Endothelial cell of umbilical vein (primary cell): ENCODE data around the gene RAB43. TPM values are rescaled to one million over a fixed set of nuclear protein-coding genes. Genes with fewer than 3 reads are reported as not detected.

Experiments
- BruUV-seq: library from RNA; stranded (reverse); fragments of 400-500 nt; replicated peaks from 2 replicates; lab custom pipeline; 2021; lab: Mats Ljungman, UMichigan
- CTCF ChIA-PET: fragments of 300-600, 350-600 bp; sonication (Branson Sonifier 250); formaldehyde crosslinking; loops from one replicate; lab custom pipeline; 2021; ENCODE audit warnings: antibody characterized with exemption, inconsistent platforms; lab: Charles Lee
- POLR2A ChIA-PET: fragments of 300-600, 350-600 bp; sonication (Branson Sonifier 250); formaldehyde crosslinking; loops from one replicate; lab custom pipeline; 2021; ENCODE audit warnings: antibody characterized with exemption, inconsistent platforms; lab: Charles Lee
- DNase-seq: peaks from one replicate; pipeline ENCODE4 v3.0.0-alpha.2; 2011; ENCODE audit warnings: low read depth, low spot score
- FAIRE-seq: peaks from 2 replicates; lab custom pipeline; 2011; peaks lifted over from hg19 to GRCh38; lab: Jason Lieb, UNC
- H2AFZ ChIP-seq: 2 replicates; pipeline ENCODE4 v1.6.0; 2012; ENCODE audit warnings: low read depth, low read length, control low read depth, inconsistent platforms
- H3K27ac ChIP-seq: 2 replicates; pipeline ENCODE4 v1.5.1; 2011; ENCODE audit warnings: low read depth, mild to moderate bottlenecking, control low read depth, low read length, moderate library complexity; ENCODE audit not compliant: insufficient read depth
- H3K27me3 ChIP-seq, 2 experiments: 2 replicates each; pipeline versions ENCODE4 v1.6.0 to v1.6.1; 2011; ENCODE audit warnings: low read length in 2 of 2, mixed read lengths in 1 of 2; ENCODE audit not compliant: control insufficient read depth in 2 of 2, insufficient read depth in 2 of 2
- H3K36me3 ChIP-seq, 2 experiments: 2 replicates in 1 of 2; 3 replicates in 1 of 2; pipeline ENCODE4 v1.5.1; 2011; ENCODE audit warnings: low read length in 2 of 2, mild to moderate bottlenecking in 1 of 2, moderate library complexity in 1 of 2; ENCODE audit not compliant: control insufficient read depth in 2 of 2, insufficient read depth in 2 of 2; ENCODE audit errors: extremely low read depth in 1 of 2
- H3K4me1 ChIP-seq: 3 replicates; pipeline ENCODE4 v1.5.1; 2011; ENCODE audit warnings: mild to moderate bottlenecking, low read length; ENCODE audit not compliant: control insufficient read depth, insufficient read depth; ENCODE audit errors: extremely low read depth
- H3K4me2 ChIP-seq: 2 replicates; pipeline ENCODE4 v1.6.1; 2011; ENCODE audit warnings: low read length, control low read depth, mixed read lengths; ENCODE audit not compliant: insufficient read depth
- H3K4me3 ChIP-seq, 3 experiments: fragments of 200-600 bp in 1 of 3; sonication (generic), shearing (Covaris generic) in 1 of 3; replicated peaks in 1 of 3; 2 replicates each; pipeline ENCODE4 v1.5.1; 2011 to 2016; ENCODE audit warnings: control low read depth in 3 of 3, low read length in 3 of 3, mild to moderate bottlenecking in 2 of 3, inconsistent platforms in 1 of 3, low read depth in 1 of 3, moderate library complexity in 1 of 3; ENCODE audit not compliant: insufficient read depth in 1 of 3
- H3K79me2 ChIP-seq: 2 replicates; pipeline ENCODE4 v1.6.0; 2012; ENCODE audit warnings: low read length, inconsistent platforms; ENCODE audit not compliant: control insufficient read depth, insufficient read depth
- H3K9ac ChIP-seq: replicated peaks from 2 replicates; pipeline ENCODE3; 2011; ENCODE audit warnings: low read length, control low read depth; ENCODE audit not compliant: insufficient read depth; ENCODE audit errors: extremely low read depth
- H3K9me1 ChIP-seq: replicated peaks from 3 replicates; pipeline ENCODE4 v1.6.0; 2011; ENCODE audit warnings: mild to moderate bottlenecking, low read length; ENCODE audit not compliant: control insufficient read depth, insufficient read depth; ENCODE audit errors: extremely low read depth
- H3K9me3 ChIP-seq: replicated peaks from 2 replicates; pipeline ENCODE4 v1.5.1; 2012; ENCODE audit warnings: low read length, inconsistent platforms; ENCODE audit not compliant: control insufficient read depth, insufficient read depth
- H4K20me1 ChIP-seq: replicated peaks from 2 replicates; pipeline ENCODE3; 2011; ENCODE audit warnings: mild to moderate bottlenecking, low read length; ENCODE audit not compliant: control insufficient read depth, insufficient read depth; ENCODE audit errors: extremely low read depth
- FOS ChIP-seq: IDR thresholded peaks from 2 replicates; pipeline ENCODE4 v1.6.1; 2011; ENCODE audit warnings: mild to moderate bottlenecking, low read length, moderate library complexity, borderline replicate concordance; ENCODE audit not compliant: insufficient read depth
- GATA2 ChIP-seq: IDR thresholded peaks from 2 replicates; pipeline ENCODE4 v1.7.0; 2011; ENCODE audit warnings: low read depth, mild to moderate bottlenecking, moderate library complexity, mixed read lengths, low read length; ENCODE audit not compliant: insufficient read length, insufficient read depth
- JUN ChIP-seq: IDR thresholded peaks from 2 replicates; pipeline ENCODE4 v1.6.1; 2011; ENCODE audit warnings: borderline replicate concordance, low read depth; ENCODE audit not compliant: insufficient read length, insufficient read depth
- MAX ChIP-seq: IDR thresholded peaks from 2 replicates; pipeline ENCODE4 v1.6.1; 2011; ENCODE audit not compliant: insufficient read depth, insufficient read length
- MYC ChIP-seq: IDR thresholded peaks from one replicate; pipeline ENCODE4 v1.6.1; 2011; ENCODE audit warnings: mild to moderate bottlenecking, low read depth, low read length
- dilution Hi-C: fragments of 300-500 bp; cut with MboI; formaldehyde crosslinking; loops from one replicate; pipeline ENCODE4 v1.15.0; 2019; ENCODE audit warnings: low sequenced_read_pairs; ENCODE audit not compliant: extremely low pct_ligation_motif_present
- intact Hi-C: fragments of 100-400 bp; cut with micrococcal nuclease; formaldehyde crosslinking; loops from one replicate; pipeline ENCODE4 v1.10.0; 2022
- polyA plus RNA-seq, 4 experiments: library from polyadenylated mRNA; depleted of rRNA in 3 of 4; stranded (reverse) in 3 of 4; unstranded in 1 of 4; fragments of >200 nt; gene quantifications; 2 replicates each; pipeline versions ENCODE4 v1.2.1 to v1.2.3, GENCODE V29; 2011 to 2012; ENCODE audit warnings: missing spikeins in 1 of 4
- total RNA-seq: library from RNA; stranded (reverse); gene quantifications from 2 replicates; pipeline ENCODE4 v1.2.3, GENCODE V29; 2021

RAB43 gene
- total and polyA plus RNA-seq, 2 donors (not counting 3 experiments of a cell fraction or from before 2014, with no cell fraction given), result 18.5 to 31.5 TPM

GRCh38 chr3:129106866-129107565, 14.6 kb downstream of the RAB43 start:
- BruUV-seq, result no TSS peak
- CTCF ChIA-PET, result interaction anchor here (2.1 to 2.7 kb wide), 2 partner anchors 54 to 136 kb away, joined by 8 to 10 read pairs; no protein-coding TSS in a partner anchor
- intact Hi-C loops (no loop called here), dilution Hi-C loops (loop anchor here (25.0 kb wide), 1 partner anchor 195 kb away; no protein-coding TSS in a partner anchor)
- no peak overlapping the region for H3K4me3 ChIP-seq
- DNase-seq (no peak), FAIRE-seq (no peak)
- H3K9me1 ChIP-seq, result no peaks in the 10 kb centered on the region
- H3K36me3 ChIP-seq, result peaks cover 0 to 14% of the 10 kb centered on the region in 2 experiments
- H3K79me2 ChIP-seq, result peaks cover 3% of the 10 kb centered on the region
- POLR2A ChIA-PET, result no interaction called here
- H3K9me3 ChIP-seq, result no peaks in the 10 kb centered on the region
- H2AFZ ChIP-seq, result no peak overlapping the region
- H3K4me1 ChIP-seq, result no peaks in the 10 kb centered on the region
- H3K27me3 ChIP-seq, result no peaks in the 10 kb centered on the region
- H3K27ac ChIP-seq, result no peak overlapping the region
- peaks cover 2% of the 10 kb centered on the region for H4K20me1 ChIP-seq
- H3K4me2 ChIP-seq, result no peak overlapping the region
- no peak overlapping the region for H3K9ac ChIP-seq
- TF ChIP-seq FOS, result no peak

GRCh38 chr3:129106320-129106719, 15.3 kb downstream of the RAB43 start:
- Histone ChIP-seq H3K4me1 (no peaks in the 10 kb centered on the region), H3K36me3 (peaks cover 0 to 17% of the 10 kb centered on the region in 2 experiments), H3K9ac (no peak overlapping the region), H3K27me3 (no peaks in the 10 kb centered on the region), H3K4me3 (no peak overlapping the region), H4K20me1 (peaks cover 2% of the 10 kb centered on the region), H3K9me1 (no peaks in the 10 kb centered on the region), H2AFZ (no peak overlapping the region), H3K27ac (no peak overlapping the region), H3K79me2 (peaks cover 3% of the 10 kb centered on the region), H3K9me3 (no peaks in the 10 kb centered on the region), H3K4me2 (no peak overlapping the region)
- FAIRE-seq (no peak), DNase-seq (no peak)
- intact Hi-C loops, result no loop called here
- dilution Hi-C loops, result loop anchor here (25.0 kb wide), 1 partner anchor 194 kb away; no protein-coding TSS in a partner anchor
- ChIA-PET CTCF (interaction anchor here (2.1 to 2.7 kb wide), 2 partner anchors 53 to 136 kb away, joined by 8 to 10 read pairs; no protein-coding TSS in a partner anchor), POLR2A (no interaction called here)
- TF ChIP-seq GATA2, result no peak
- no peak for TF ChIP-seq MAX
- no peak for TF ChIP-seq FOS
- no peak for TF ChIP-seq JUN
- no peak for TF ChIP-seq MYC
- no TSS peak for BruUV-seq
